Endothelial cell (in vitro differentiated cells): Measurements from ENCODE around the gene RCHY1. TPM values are rescaled to one million over a fixed set of nuclear protein-coding genes. Genes with fewer than 3 reads are reported as not detected.

ENCODE experiments used
- DNase-seq: peaks from one replicate; pipeline ENCODE4 v3.0.0; 2021; ENCODE audit warnings: low spot score
- H3K27ac Mint-ChIP-seq: one replicate; pipeline ENCODE4 v1.8.0; 2021; ENCODE audit warnings: mixed read lengths, inconsistent platforms; ENCODE audit not compliant: unreplicated experiment
- H3K27me3 Mint-ChIP-seq: one replicate; pipeline ENCODE4 v1.8.0; 2021; ENCODE audit warnings: mild to moderate bottlenecking, moderate library complexity, mixed read lengths, inconsistent platforms; ENCODE audit not compliant: unreplicated experiment
- H3K36me3 Mint-ChIP-seq: one replicate; pipeline ENCODE4 v1.8.0; 2021; ENCODE audit warnings: mild to moderate bottlenecking, low read depth, mixed read lengths, inconsistent platforms; ENCODE audit not compliant: unreplicated experiment
- H3K4me1 Mint-ChIP-seq: one replicate; pipeline ENCODE4 v1.8.0; 2021; ENCODE audit warnings: mild to moderate bottlenecking, mixed read lengths, inconsistent platforms; ENCODE audit not compliant: unreplicated experiment
- H3K4me3 Mint-ChIP-seq: one replicate; pipeline ENCODE4 v1.8.0; 2021; ENCODE audit warnings: mild to moderate bottlenecking, mixed read lengths, inconsistent platforms; ENCODE audit not compliant: unreplicated experiment
- H3K9me3 Mint-ChIP-seq: one replicate; pipeline ENCODE4 v1.8.0; 2021; ENCODE audit warnings: mixed read lengths, inconsistent platforms; ENCODE audit not compliant: unreplicated experiment
- CTCF ChIP-seq: fragments of 200-600 bp; sonication (generic); IDR thresholded peaks from one replicate; pipeline ENCODE4 v1.5.0; 2021; ENCODE audit warnings: antibody characterized with exemption; ENCODE audit not compliant: unreplicated experiment
- total RNA-seq: library from RNA; stranded (reverse); fragmentation: NEBNext Ultra II Directional; extraction: Animal tissue kit (Norgen Biotek cat#: 25700); gene quantifications from one replicate; pipeline ENCODE4 v1.2.1, GENCODE V29; 2021; ENCODE audit not compliant: unreplicated experiment

The RCHY1 gene
- total RNA-seq, 1 donor from 2014 or later, result 40.7 TPM

- H3K4me3 Mint-ChIP-seq, result no peak overlapping the region
- H3K27ac Mint-ChIP-seq, result no peak overlapping the region
- no peak for TF ChIP-seq CTCF
- H3K27me3 Mint-ChIP-seq, result peaks cover 1% of the 10 kb centered on the region
- no peaks in the 10 kb centered on the region for H3K9me3 Mint-ChIP-seq
- H3K4me1 Mint-ChIP-seq, result peaks cover 9% of the 10 kb centered on the region
- DNase-seq, result no peak
- no peaks in the 10 kb centered on the region for H3K36me3 Mint-ChIP-seq
These were observed 85.0 kb downstream of the RCHY1 start for GRCh38 chr4:75429208-75429607.

Other genes starting within 250 kb of the RCHY1 start
- gene THAP6, start 70 bp upstream of the RCHY1 start, total RNA-seq, result 7.3 TPM
- gene ODAPH, start 41.7 kb upstream of the RCHY1 start, total RNA-seq, result not detected
- 0.82 TPM for gene CDKL2, start 116.1 kb upstream of the RCHY1 start, total RNA-seq
- gene G3BP2, start 159.0 kb upstream of the RCHY1 start, total RNA-seq, result 209 TPM
- gene USO1, start 210.2 kb upstream of the RCHY1 start, total RNA-seq, result 48.5 TPM